Measurements from ENCODE around the gene ARMH3.

ARMH3 gene

GRCh38 chr10:101974091-101974971 lies 81.6 kb downstream of the ARMH3 start:
- no peak overlapping the region for H3K4me3 ChIP-seq (ENCODE audit: low read depth, low read length)
- TF ChIP-seq CTCF (IDR thresholded peaks at IDR 0.05; ENCODE audit: low read depth, low read length): no peak

- no peak overlapping the region for H3K4me3 ChIP-seq (ENCODE audit: low read depth, low read length)
Measured at GRCh38 chr10:101972761-101973160, 83.2 kb downstream of the ARMH3 start.

GRCh38 chr10:101969412-101969922 lies 86.5 kb downstream of the ARMH3 start:
- no peak for TF ChIP-seq CTCF (IDR thresholded peaks at IDR 0.05; ENCODE audit: low read depth, low read length)
- H3K4me3 ChIP-seq (ENCODE audit: low read depth, low read length): no peak overlapping the region

More at GRCh38 chr10:101972761-101973160, 83.2 kb downstream of the ARMH3 start:
- no peak for TF ChIP-seq CTCF (IDR thresholded peaks at IDR 0.05; ENCODE audit: low read depth, low read length)

- no peak for TF ChIP-seq CTCF (IDR thresholded peaks at IDR 0.05; ENCODE audit: low read depth, low read length)
- H3K4me3 ChIP-seq (ENCODE audit: low read depth, low read length): no peak overlapping the region
Measured at GRCh38 chr10:101968940-101969321, 87.0 kb downstream of the ARMH3 start.

- TF ChIP-seq CTCF (IDR thresholded peaks at IDR 0.05; ENCODE audit: low read depth, low read length): no peak
- H3K4me3 ChIP-seq (ENCODE audit: low read depth, low read length): no peak overlapping the region
Measured at GRCh38 chr10:101968286-101968939, 87.6 kb downstream of the ARMH3 start.

GRCh38 chr10:101967713-101968112 lies 88.3 kb downstream of the ARMH3 start:
- no peak for TF ChIP-seq CTCF (IDR thresholded peaks at IDR 0.05; ENCODE audit: low read depth, low read length)
- H3K4me3 ChIP-seq (ENCODE audit: low read depth, low read length): no peak overlapping the region

GRCh38 chr10:101967119-101967518 lies 88.9 kb downstream of the ARMH3 start:
- no peak for TF ChIP-seq CTCF (IDR thresholded peaks at IDR 0.05; ENCODE audit: low read depth, low read length)
- H3K4me3 ChIP-seq (ENCODE audit: low read depth, low read length): no peak overlapping the region
